Measurements from ENCODE around the gene NMNAT3.

DNA sequence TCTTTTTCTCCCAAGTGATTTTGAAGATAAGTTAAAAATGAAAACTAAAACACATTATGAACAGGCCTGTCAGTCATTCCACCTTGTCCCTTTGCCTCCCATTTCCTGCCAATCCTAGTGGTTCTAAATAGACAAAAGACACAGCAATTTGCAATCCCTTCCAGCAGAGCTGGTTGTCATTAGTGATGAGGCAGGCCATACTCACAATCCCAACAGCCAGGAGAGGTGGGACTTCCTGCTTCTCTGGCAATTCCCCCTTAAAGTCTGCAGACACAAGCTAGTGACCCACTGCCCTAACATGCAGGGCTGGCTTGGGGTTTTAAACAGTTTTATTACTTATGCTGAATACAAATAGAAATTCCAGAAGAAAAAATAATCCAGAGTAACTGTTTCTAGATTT is 99.9 kb downstream of the NMNAT3 start:
- TF ChIP-seq, protein P1, sequence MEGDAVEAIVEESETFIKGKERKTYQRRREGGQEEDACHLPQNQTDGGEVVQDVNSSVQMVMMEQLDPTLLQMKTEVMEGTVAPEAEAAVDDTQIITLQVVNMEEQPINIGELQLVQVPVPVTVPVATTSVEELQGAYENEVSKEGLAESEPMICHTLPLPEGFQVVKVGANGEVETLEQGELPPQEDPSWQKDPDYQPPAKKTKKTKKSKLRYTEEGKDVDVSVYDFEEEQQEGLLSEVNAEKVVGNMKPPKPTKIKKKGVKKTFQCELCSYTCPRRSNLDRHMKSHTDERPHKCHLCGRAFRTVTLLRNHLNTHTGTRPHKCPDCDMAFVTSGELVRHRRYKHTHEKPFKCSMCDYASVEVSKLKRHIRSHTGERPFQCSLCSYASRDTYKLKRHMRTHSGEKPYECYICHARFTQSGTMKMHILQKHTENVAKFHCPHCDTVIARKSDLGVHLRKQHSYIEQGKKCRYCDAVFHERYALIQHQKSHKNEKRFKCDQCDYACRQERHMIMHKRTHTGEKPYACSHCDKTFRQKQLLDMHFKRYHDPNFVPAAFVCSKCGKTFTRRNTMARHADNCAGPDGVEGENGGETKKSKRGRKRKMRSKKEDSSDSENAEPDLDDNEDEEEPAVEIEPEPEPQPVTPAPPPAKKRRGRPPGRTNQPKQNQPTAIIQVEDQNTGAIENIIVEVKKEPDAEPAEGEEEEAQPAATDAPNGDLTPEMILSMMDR (conservative IDR thresholded peaks at IDR 0.05; ENCODE audit: low read length): no peak
- no peak for TF ChIP-seq EZH2phosphoT487 (IDR thresholded peaks at IDR 0.05; ENCODE audit: borderline replicate concordance)

Measured in Loucy (cell line).